PC-9 (cell line): Measurements from ENCODE around the gene SPOP. TPM values are rescaled to one million over a fixed set of nuclear protein-coding genes. Genes with fewer than 3 reads are reported as not detected.
"Not testable (repeated sequence)": the region's sequence is repeated elsewhere in the genome, so short reads cannot be mapped to it uniquely, and the experiment has no call there.

Experiments
- BruUV-seq: library from RNA; stranded (reverse); fragments of 400-500 nt; replicated peaks from 2 replicates; lab custom pipeline; 2021; lab: Mats Ljungman, UMichigan
- CTCF ChIA-PET: fragments of 300-600 bp; sonication (Branson Sonifier 250); formaldehyde crosslinking; loops from one replicate; lab custom pipeline; 2022; ENCODE audit warnings: antibody characterized with exemption; lab: Charles Lee
- POLR2A ChIA-PET: fragments of 300-600 bp; sonication (Branson Sonifier 250); formaldehyde crosslinking; loops from one replicate; lab custom pipeline; 2022; ENCODE audit warnings: antibody characterized with exemption; ENCODE audit not compliant: unreplicated experiment; lab: Charles Lee
- DNase-seq, 2 experiments: peaks; one replicate each; pipeline versions ENCODE4 v3.0.0 to v3.0.0-alpha.2; 2015 to 2022; ENCODE audit warnings: mixed read lengths in 1 of 2
- H2AFZ ChIP-seq: fragments of 200-600 bp; sonication (generic); 2 replicates; pipeline ENCODE4 v1.8.1; 2017; ENCODE audit warnings: antibody characterized with exemption
- H3F3A ChIP-seq: fragments of 200-600 bp; sonication (generic); 2 replicates; pipeline ENCODE4 v1.8.1; 2017; ENCODE audit warnings: antibody characterized with exemption, mild to moderate bottlenecking, low read depth; ENCODE audit not compliant: insufficient read depth
- H3K27ac ChIP-seq: fragments of 200-600 bp; sonication (generic); 2 replicates; pipeline ENCODE4 v1.6.1; 2016; ENCODE audit warnings: mixed run types
- H3K27me3 ChIP-seq: fragments of 200-600 bp; sonication (generic); 2 replicates; pipeline ENCODE4 v1.6.1; 2016; ENCODE audit warnings: low read depth, mixed run types; ENCODE audit not compliant: insufficient read depth
- H3K36me3 ChIP-seq: fragments of 200-600 bp; sonication (generic); 2 replicates; pipeline ENCODE4 v1.6.1; 2016; ENCODE audit warnings: low read depth, mixed run types
- H3K4me1 ChIP-seq: fragments of 200-600 bp; sonication (generic); replicated peaks from 2 replicates; pipeline ENCODE4 v1.6.1; 2016; ENCODE audit warnings: mixed run types; ENCODE audit not compliant: insufficient read depth
- H3K4me2 ChIP-seq: fragments of 200-600 bp; sonication (generic); 2 replicates; pipeline ENCODE4 v1.6.1; 2017; ENCODE audit warnings: mixed run types
- H3K4me3 ChIP-seq: fragments of 200-600 bp; sonication (generic); 2 replicates; pipeline ENCODE4 v1.6.1; 2016; ENCODE audit warnings: mixed run types
- H3K79me2 ChIP-seq: fragments of 200-600 bp; sonication (generic); 2 replicates; pipeline ENCODE4 v1.6.1; 2017; ENCODE audit warnings: low read depth, mixed run types
- H3K9me2 ChIP-seq: fragments of 200-600 bp; sonication (generic); 2 replicates; pipeline ENCODE4 v1.8.1; 2017; ENCODE audit warnings: mild to moderate bottlenecking; ENCODE audit not compliant: insufficient read depth
- H3K9me3 ChIP-seq: fragments of 200-600 bp; sonication (generic); 2 replicates; pipeline ENCODE4 v1.8.1; 2016; ENCODE audit warnings: low read depth; ENCODE audit not compliant: insufficient read depth
- H4K20me1 ChIP-seq: fragments of 200-600 bp; sonication (generic); 2 replicates; pipeline ENCODE4 v1.8.1; 2017; ENCODE audit not compliant: insufficient read depth
- CTCF ChIP-seq: fragments of 200-600 bp; sonication (generic); conservative IDR thresholded peaks from 2 replicates; pipeline ENCODE4 v1.6.1; 2017; ENCODE audit warnings: mixed run types, antibody characterized with exemption, mild to moderate bottlenecking, moderate library complexity
- EZH2 ChIP-seq: fragments of 200-600 bp; sonication (generic); IDR thresholded peaks from 2 replicates; pipeline ENCODE4 v1.8.0; 2017; ENCODE audit warnings: antibody characterized with exemption, low read depth
- intact Hi-C: fragments of 100-400 bp; cut with micrococcal nuclease; formaldehyde crosslinking; loops from one replicate; pipeline ENCODE4 v1.10.0; 2022; ENCODE audit not compliant: unreplicated experiment
- total RNA-seq: library from RNA; stranded (reverse); gene quantifications from 2 replicates; pipeline ENCODE4 v1.2.3, GENCODE V29; 2021

Gene SPOP
- total RNA-seq, 1 experiment from 2014 or later: 41.7 TPM

- intact Hi-C loops: no loop called here
- Histone ChIP-seq H3K4me2 (peak overlapping the region; percentile 11; the same call in 1 of the 2 replicates), H3K9me3 (no peaks in the 10 kb centered on the region), H3K4me3 (no peak overlapping the region), H3K9me2 (no peaks in the 10 kb centered on the region), H3F3A (peaks cover 7% of the 10 kb centered on the region; the same call in 1 of the 2 replicates), H3K36me3 (no peaks in the 10 kb centered on the region), H3K79me2 (peaks cover 34% of the 10 kb centered on the region), H2AFZ (no peak overlapping the region), H3K27ac (no peak overlapping the region), H4K20me1 (peaks cover 14% of the 10 kb centered on the region; the same call in 1 of the 2 replicates), H3K4me1 (peaks cover 17% of the 10 kb centered on the region), H3K27me3 (no peaks in the 10 kb centered on the region)
- CTCF ChIA-PET: no interaction called here
- POLR2A ChIA-PET: interaction anchor here (0.6 to 0.8 kb wide), 4 partner anchors 138 to 545 kb away, joined by 3 to 8 read pairs (median 4); no protein-coding TSS in a partner anchor
- no TSS peak for BruUV-seq
- no peak for TF ChIP-seq EZH2
- no peak for TF ChIP-seq CTCF
- peak in 1 of 2 experiments; percentile 2 for DNase-seq
Observed at GRCh38 chr17:49647256-49647585, 30.7 kb downstream of the SPOP start.

- peaks cover 7% of the 10 kb centered on the region; the same call in 1 of the 2 replicates for H3F3A ChIP-seq
- H3K4me3 ChIP-seq: no peak overlapping the region
- H4K20me1 ChIP-seq: peaks cover 14% of the 10 kb centered on the region; the same call in 1 of the 2 replicates
- no TSS peak for BruUV-seq
- peaks cover 17% of the 10 kb centered on the region for H3K4me1 ChIP-seq
- H3K79me2 ChIP-seq: peaks cover 29% of the 10 kb centered on the region
- no peaks in the 10 kb centered on the region for H3K9me3 ChIP-seq
- H2AFZ ChIP-seq: no peak overlapping the region
- ChIA-PET POLR2A (interaction anchor here (0.6 to 0.8 kb wide), 6 partner anchors 138 to 1689 kb away, joined by 3 to 13 read pairs (median 7); partner anchors contain the start of gene PRR15L), CTCF (interaction anchor here (0.6 to 0.7 kb wide), 2 partner anchors 48 to 135 kb away, joined by 3 to 4 read pairs; no protein-coding TSS in a partner anchor)
- H3K36me3 ChIP-seq: no peaks in the 10 kb centered on the region
- peak overlapping the region; percentile 11 for H3K4me2 ChIP-seq
- intact Hi-C loops: no loop called here
- DNase-seq: peak; percentile 67 to 81
- TF ChIP-seq CTCF (no peak), EZH2 (no peak)
- H3K9me2 ChIP-seq: no peaks in the 10 kb centered on the region
- no peaks in the 10 kb centered on the region for H3K27me3 ChIP-seq
- peak overlapping the region; percentile 50 for H3K27ac ChIP-seq
Observed at GRCh38 chr17:49646391-49647255, 31.3 kb downstream of the SPOP start.

- TSS peak; percentile 30 for BruUV-seq
- POLR2A ChIA-PET: interaction anchor here (0.6 kb wide), 1 partner anchor 258 kb away, joined by 6 read pairs; no protein-coding TSS in a partner anchor
- H3K36me3 ChIP-seq, H3K4me3 ChIP-seq, H3F3A ChIP-seq, H3K27me3 ChIP-seq, intact Hi-C loops, H3K4me2 ChIP-seq, H3K9me3 ChIP-seq, H3K9me2 ChIP-seq, H2AFZ ChIP-seq, DNase-seq: not testable (repeated sequence)
- Histone ChIP-seq H4K20me1 (peaks cover 10% of the 10 kb centered on the region; the same call in 1 of the 2 replicates), H3K4me1 (peaks cover 17% of the 10 kb centered on the region), H3K27ac (peak overlapping the region; percentile 50; the same call in 1 of the 2 replicates), H3K79me2 (peaks cover 29% of the 10 kb centered on the region)
- CTCF ChIA-PET: interaction anchor here (0.6 kb wide), 1 partner anchor 49 kb away, joined by 4 read pairs; no protein-coding TSS in a partner anchor
Observed at GRCh38 chr17:49646056-49646390, 31.9 kb downstream of the SPOP start.
